ENCODE data around the gene C5orf34. TPM values are rescaled to one million over a fixed set of nuclear protein-coding genes. Genes with fewer than 3 reads are reported as not detected.

The C5orf34 gene
- total and polyA plus RNA-seq, 9 of the 15 experiments (the other 6 are each of a cell fraction or from before 2014, with no cell fraction given): 13.2 to 32.6 (median 20.7) TPM

DNA sequence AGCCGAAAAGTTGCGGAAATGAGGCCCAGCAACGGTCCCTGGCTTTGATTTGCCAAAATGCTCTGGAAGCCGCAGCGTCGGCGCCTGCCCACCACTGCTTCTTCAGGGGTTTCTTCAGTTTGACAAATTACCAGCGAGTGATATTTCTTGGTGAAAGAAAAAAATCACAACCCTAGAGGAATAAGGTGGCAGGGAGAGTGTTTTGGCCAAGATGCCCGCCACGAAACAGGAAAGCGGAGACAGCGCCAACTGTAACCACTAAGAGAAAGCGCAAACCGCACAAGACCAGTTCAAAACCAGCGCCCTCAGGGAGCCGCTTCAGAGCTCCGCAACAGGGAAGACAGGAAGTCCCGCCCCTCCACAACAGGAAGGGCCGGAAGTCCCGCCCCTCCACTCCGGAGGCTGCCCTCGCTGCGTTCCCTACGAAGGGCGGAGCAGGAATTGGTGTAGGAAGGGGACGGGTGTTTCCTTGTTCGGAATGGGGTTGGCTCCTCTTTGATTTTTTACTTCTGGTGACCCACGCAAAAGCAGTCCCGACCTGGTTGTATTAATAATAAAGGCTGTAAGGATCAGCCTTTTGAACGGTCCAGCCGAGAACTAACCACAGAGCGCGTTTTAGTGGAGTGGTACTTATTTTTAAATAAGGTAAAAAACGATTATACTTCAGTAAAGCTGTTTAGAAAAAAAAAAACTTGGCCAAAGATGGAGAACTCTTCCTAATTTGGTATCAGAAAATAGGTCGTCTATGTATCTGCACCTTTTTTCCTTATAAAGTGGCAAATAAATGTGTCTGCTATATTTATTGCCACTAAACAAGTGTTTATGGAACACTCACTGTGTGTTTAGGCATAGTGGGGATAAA lies at the start of gene C5orf34 (continued):
- TF ChIP-seq, protein P1, sequence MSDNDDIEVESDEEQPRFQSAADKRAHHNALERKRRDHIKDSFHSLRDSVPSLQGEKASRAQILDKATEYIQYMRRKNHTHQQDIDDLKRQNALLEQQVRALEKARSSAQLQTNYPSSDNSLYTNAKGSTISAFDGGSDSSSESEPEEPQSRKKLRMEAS (CRISPR knock-in tag; IDR thresholded peaks at IDR 0.05): no peak
- no peak for TF ChIP-seq C11orf30 (IDR thresholded peaks at IDR 0.05; ENCODE audit: low read depth)
- peak; percentile 78 for TF ChIP-seq RNF2 (IDR thresholded peaks at IDR 0.05)
- TF ChIP-seq, protein P2, sequence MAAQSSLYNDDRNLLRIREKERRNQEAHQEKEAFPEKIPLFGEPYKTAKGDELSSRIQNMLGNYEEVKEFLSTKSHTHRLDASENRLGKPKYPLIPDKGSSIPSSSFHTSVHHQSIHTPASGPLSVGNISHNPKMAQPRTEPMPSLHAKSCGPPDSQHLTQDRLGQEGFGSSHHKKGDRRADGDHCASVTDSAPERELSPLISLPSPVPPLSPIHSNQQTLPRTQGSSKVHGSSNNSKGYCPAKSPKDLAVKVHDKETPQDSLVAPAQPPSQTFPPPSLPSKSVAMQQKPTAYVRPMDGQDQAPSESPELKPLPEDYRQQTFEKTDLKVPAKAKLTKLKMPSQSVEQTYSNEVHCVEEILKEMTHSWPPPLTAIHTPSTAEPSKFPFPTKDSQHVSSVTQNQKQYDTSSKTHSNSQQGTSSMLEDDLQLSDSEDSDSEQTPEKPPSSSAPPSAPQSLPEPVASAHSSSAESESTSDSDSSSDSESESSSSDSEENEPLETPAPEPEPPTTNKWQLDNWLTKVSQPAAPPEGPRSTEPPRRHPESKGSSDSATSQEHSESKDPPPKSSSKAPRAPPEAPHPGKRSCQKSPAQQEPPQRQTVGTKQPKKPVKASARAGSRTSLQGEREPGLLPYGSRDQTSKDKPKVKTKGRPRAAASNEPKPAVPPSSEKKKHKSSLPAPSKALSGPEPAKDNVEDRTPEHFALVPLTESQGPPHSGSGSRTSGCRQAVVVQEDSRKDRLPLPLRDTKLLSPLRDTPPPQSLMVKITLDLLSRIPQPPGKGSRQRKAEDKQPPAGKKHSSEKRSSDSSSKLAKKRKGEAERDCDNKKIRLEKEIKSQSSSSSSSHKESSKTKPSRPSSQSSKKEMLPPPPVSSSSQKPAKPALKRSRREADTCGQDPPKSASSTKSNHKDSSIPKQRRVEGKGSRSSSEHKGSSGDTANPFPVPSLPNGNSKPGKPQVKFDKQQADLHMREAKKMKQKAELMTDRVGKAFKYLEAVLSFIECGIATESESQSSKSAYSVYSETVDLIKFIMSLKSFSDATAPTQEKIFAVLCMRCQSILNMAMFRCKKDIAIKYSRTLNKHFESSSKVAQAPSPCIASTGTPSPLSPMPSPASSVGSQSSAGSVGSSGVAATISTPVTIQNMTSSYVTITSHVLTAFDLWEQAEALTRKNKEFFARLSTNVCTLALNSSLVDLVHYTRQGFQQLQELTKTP (IDR thresholded peaks at IDR 0.05; ENCODE audit: low read depth in 1 of 2, partially characterized antibody in 2 of 2): peak in 1 of 2 experiments; percentile 44
- TF ChIP-seq HMG20A (CRISPR knock-in tag; conservative IDR thresholded peaks at IDR 0.05): no peak
- 0 out of 2 replicates have a peak, but pooled peaks have one; percentile 13 for TF ChIP-seq SIN3B (IDR thresholded peaks at IDR 0.05; ENCODE audit: low read depth)
- TF ChIP-seq SIRT6 (IDR thresholded peaks at IDR 0.05; ENCODE audit: low read depth, low read length): no peak
- no peak for TF ChIP-seq TCFL5 (CRISPR knock-in tag; conservative IDR thresholded peaks at IDR 0.05)
- no peak for TF ChIP-seq ILK (tag; IDR thresholded peaks at IDR 0.05; ENCODE audit: borderline replicate concordance, low read depth)
- TF ChIP-seq HDAC6 (IDR thresholded peaks at IDR 0.05; ENCODE audit: low read depth, low read length): no peak
- TF ChIP-seq U2AF2 (optimal IDR thresholded peaks at IDR 0.05; ENCODE audit: low read depth, low read length): no peak
- TF ChIP-seq CTBP1 (IDR thresholded peaks at IDR 0.05; ENCODE audit: borderline replicate concordance): no peak
- TF ChIP-seq HDAC2 (IDR thresholded peaks at IDR 0.05): peak; percentile 68; the same call in 1 of the 2 replicates
- TF ChIP-seq ARID1B (IDR thresholded peaks at IDR 0.05): peak; percentile 33; the same call in 1 of the 2 replicates
- TF ChIP-seq, protein P3, sequence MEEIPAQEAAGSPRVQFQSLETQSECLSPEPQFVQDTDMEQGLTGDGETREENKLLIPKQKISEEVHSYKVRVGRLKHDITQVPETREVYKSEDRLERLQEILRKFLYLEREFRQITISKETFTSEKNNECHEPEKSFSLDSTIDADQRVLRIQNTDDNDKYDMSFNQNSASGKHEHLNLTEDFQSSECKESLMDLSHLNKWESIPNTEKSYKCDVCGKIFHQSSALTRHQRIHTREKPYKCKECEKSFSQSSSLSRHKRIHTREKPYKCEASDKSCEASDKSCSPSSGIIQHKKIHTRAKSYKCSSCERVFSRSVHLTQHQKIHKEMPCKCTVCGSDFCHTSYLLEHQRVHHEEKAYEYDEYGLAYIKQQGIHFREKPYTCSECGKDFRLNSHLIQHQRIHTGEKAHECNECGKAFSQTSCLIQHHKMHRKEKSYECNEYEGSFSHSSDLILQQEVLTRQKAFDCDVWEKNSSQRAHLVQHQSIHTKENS (CRISPR knock-in tag; IDR thresholded peaks at IDR 0.05): no peak
- TF ChIP-seq SMC3 (conservative IDR thresholded peaks at IDR 0.05; ENCODE audit: insufficient read depth, low read depth, low read length): no peak
- TF ChIP-seq RAD51 (IDR thresholded peaks at IDR 0.05; ENCODE audit: borderline replicate concordance, low read depth): no peak
- no peak for TF ChIP-seq ZKSCAN3 (CRISPR knock-in tag; IDR thresholded peaks at IDR 0.05)
- no peak for TF ChIP-seq CBFA2T3 (IDR thresholded peaks at IDR 0.05)
- TF ChIP-seq SMAD2 (IDR thresholded peaks at IDR 0.05; ENCODE audit: low read depth, low read length): no peak
- TF ChIP-seq, protein P4, sequence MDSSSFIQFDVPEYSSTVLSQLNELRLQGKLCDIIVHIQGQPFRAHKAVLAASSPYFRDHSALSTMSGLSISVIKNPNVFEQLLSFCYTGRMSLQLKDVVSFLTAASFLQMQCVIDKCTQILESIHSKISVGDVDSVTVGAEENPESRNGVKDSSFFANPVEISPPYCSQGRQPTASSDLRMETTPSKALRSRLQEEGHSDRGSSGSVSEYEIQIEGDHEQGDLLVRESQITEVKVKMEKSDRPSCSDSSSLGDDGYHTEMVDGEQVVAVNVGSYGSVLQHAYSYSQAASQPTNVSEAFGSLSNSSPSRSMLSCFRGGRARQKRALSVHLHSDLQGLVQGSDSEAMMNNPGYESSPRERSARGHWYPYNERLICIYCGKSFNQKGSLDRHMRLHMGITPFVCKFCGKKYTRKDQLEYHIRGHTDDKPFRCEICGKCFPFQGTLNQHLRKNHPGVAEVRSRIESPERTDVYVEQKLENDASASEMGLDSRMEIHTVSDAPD (CRISPR knock-in tag; IDR thresholded peaks at IDR 0.05): no peak

Data from K562 (cell line).